ENCODE measurements around the gene TTC39C. TPM values are rescaled to one million over a fixed set of nuclear protein-coding genes. Genes with fewer than 3 reads are reported as not detected.

TTC39C gene
- total RNA-seq, 1 donor from 2014 or later: 14.3 TPM

DNA sequence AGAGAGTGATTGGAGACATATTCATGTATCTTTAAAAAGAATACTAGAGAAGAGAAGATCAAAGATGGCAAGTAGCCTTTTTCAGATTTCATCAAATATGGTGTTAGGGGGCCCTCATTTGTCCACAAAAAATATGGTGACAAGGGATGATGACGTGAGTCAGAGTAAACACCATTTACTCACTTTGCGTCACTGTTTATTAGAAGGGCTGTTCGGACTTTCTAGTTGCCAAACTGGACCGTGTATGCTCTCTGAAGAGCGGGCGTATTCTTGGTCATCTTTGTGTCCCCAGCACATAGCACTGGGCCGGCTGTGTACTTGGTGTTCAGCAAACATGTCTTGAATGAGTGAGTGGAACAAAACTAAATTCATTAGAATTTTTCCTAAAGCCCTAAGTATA is 37.5 kb downstream of the TTC39C start:
- peaks cover 8% of the 10 kb centered on the region for H3K4me1 Mint-ChIP-seq (ENCODE audit: unreplicated experiment)
- no peak overlapping the region for H3K27ac Mint-ChIP-seq (ENCODE audit: unreplicated experiment)
- no peak overlapping the region for H3K4me3 Mint-ChIP-seq (ENCODE audit: unreplicated experiment)
- H3K36me3 Mint-ChIP-seq (ENCODE audit: low read depth, unreplicated experiment): no peaks in the 10 kb centered on the region
- no peaks in the 10 kb centered on the region for H3K9me3 Mint-ChIP-seq (ENCODE audit: unreplicated experiment)
- TF ChIP-seq, protein P1, sequence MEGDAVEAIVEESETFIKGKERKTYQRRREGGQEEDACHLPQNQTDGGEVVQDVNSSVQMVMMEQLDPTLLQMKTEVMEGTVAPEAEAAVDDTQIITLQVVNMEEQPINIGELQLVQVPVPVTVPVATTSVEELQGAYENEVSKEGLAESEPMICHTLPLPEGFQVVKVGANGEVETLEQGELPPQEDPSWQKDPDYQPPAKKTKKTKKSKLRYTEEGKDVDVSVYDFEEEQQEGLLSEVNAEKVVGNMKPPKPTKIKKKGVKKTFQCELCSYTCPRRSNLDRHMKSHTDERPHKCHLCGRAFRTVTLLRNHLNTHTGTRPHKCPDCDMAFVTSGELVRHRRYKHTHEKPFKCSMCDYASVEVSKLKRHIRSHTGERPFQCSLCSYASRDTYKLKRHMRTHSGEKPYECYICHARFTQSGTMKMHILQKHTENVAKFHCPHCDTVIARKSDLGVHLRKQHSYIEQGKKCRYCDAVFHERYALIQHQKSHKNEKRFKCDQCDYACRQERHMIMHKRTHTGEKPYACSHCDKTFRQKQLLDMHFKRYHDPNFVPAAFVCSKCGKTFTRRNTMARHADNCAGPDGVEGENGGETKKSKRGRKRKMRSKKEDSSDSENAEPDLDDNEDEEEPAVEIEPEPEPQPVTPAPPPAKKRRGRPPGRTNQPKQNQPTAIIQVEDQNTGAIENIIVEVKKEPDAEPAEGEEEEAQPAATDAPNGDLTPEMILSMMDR (IDR thresholded peaks at IDR 0.05; ENCODE audit: unreplicated experiment): no peak
- no peak for DNase-seq (ENCODE audit: low spot score)
- H3K27me3 Mint-ChIP-seq (ENCODE audit: unreplicated experiment): no peaks in the 10 kb centered on the region

DNA sequence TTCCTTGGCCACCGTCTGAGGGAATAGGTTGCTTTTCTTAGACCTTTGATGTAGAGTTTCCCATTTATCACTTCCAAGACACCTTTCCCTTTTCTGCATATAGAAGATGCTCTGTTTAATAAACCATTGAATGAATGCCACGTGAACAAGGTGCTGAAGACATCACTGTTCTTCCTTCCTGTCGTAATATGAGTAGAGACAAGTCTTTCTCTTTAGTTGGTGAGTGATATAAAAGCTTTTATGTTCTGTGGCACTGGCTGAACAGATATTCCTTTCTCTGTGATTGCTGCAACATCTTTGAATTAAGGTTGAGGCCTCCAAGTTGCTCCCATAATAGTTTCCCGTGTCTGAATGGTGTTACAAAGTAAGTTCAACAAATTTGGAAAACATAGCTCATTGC is 38.7 kb downstream of the TTC39C start:
- Mint-ChIP-seq H3K27me3 (ENCODE audit: unreplicated experiment) (no peaks in the 10 kb centered on the region), H3K36me3 (ENCODE audit: low read depth, unreplicated experiment) (no peaks in the 10 kb centered on the region), H3K9me3 (ENCODE audit: unreplicated experiment) (no peaks in the 10 kb centered on the region), H3K4me1 (ENCODE audit: unreplicated experiment) (peaks cover 5% of the 10 kb centered on the region), H3K4me3 (ENCODE audit: unreplicated experiment) (no peak overlapping the region), H3K27ac (ENCODE audit: unreplicated experiment) (no peak overlapping the region)
- TF ChIP-seq, protein P1 (IDR thresholded peaks at IDR 0.05; ENCODE audit: unreplicated experiment): no peak
- DNase-seq (ENCODE audit: low spot score): no peak

DNA sequence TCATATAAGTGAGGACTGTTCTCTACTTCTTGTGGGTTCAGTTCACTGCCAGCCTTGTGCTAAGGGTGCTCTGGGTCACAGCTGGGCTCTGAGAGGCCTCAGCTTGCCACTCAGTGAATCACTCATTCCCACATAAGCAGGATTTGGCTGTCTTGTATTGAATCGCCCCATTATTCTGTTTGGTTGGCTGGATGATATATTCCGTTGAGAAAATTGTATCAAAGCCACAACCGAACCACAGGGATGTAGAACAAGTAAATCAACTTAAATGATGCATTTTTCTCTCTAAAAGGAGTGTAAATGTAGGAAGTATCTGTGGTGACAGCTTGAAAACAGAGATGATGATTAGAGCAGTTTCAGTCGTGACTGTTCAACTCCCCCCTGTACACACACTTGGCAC is 39.6 kb downstream of the TTC39C start:
- Mint-ChIP-seq H3K27ac (ENCODE audit: unreplicated experiment) (no peak overlapping the region), H3K36me3 (ENCODE audit: low read depth, unreplicated experiment) (no peaks in the 10 kb centered on the region), H3K4me3 (ENCODE audit: unreplicated experiment) (no peak overlapping the region), H3K27me3 (ENCODE audit: unreplicated experiment) (no peaks in the 10 kb centered on the region), H3K4me1 (ENCODE audit: unreplicated experiment) (peaks cover 5% of the 10 kb centered on the region), H3K9me3 (ENCODE audit: unreplicated experiment) (no peaks in the 10 kb centered on the region)
- no peak for DNase-seq (ENCODE audit: low spot score)
- TF ChIP-seq, protein P1 (IDR thresholded peaks at IDR 0.05; ENCODE audit: unreplicated experiment): no peak

DNA sequence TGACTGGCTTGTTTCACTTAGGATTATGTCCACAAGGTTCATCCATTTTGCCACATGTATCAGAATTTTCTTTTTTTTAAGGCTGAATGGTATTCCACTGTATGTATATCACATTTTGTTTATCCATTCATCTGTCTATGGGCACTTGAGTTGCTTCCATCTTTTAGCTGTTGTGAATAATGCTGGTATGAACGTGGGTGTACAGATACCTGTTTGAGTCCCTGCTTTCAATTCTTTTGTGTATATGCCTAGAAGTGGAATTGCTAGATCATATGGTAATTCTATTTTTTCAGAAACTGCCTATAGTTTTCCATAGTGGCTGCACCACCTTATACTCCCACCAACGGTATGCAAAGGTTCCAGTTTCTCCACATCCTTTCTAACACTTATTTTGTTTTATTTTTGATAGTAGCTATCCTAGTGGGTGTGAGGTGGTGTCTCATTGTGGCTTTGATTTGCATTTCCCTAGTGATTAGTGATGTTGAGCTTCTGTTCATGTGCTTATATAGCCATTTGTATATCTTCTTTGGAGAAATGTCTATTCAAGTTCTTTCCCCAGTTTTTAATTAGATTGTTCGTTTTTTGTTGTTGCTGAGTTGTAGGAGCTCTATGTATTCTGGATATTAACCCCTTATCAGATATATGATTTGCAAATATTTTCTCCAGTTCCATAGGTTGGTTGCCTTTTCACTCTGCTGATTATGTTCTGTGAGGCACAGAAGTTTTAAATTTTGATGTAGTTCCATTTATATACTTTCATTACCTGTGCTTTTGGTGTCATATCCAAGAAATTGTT is 40.7 kb downstream of the TTC39C start:
- peaks cover 1% of the 10 kb centered on the region for H3K4me1 Mint-ChIP-seq (ENCODE audit: unreplicated experiment)
- H3K27me3 Mint-ChIP-seq (ENCODE audit: unreplicated experiment): no peaks in the 10 kb centered on the region
- no peaks in the 10 kb centered on the region for H3K9me3 Mint-ChIP-seq (ENCODE audit: unreplicated experiment)
- no peak for DNase-seq (ENCODE audit: low spot score)
- no peaks in the 10 kb centered on the region for H3K36me3 Mint-ChIP-seq (ENCODE audit: low read depth, unreplicated experiment)
- TF ChIP-seq, protein P1 (IDR thresholded peaks at IDR 0.05; ENCODE audit: unreplicated experiment): no peak
- H3K27ac Mint-ChIP-seq (ENCODE audit: unreplicated experiment): no peak overlapping the region
- H3K4me3 Mint-ChIP-seq (ENCODE audit: unreplicated experiment): no peak overlapping the region

DNA sequence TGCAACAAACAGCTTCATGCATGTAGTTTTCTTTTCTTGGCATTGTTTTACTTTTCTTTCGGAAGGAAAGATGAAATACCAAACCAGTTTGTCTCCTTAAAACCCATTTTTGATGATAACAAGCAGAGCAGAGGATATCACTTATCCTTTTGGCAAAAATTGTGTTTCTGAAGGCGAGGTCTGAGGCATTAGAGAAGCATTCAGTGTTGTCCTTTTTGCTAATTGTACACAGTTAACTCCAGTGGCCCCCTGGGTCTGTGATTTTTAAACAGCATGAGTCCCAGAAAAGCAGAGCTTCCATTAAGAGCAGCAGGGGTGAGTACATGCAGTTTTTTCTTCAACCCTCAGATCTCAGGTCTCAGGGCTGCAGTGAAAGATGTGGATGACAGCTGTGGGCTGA is 41.3 kb downstream of the TTC39C start:
- TF ChIP-seq, protein P1 (IDR thresholded peaks at IDR 0.05; ENCODE audit: unreplicated experiment): no peak
- Mint-ChIP-seq H3K9me3 (ENCODE audit: unreplicated experiment) (no peaks in the 10 kb centered on the region), H3K27me3 (ENCODE audit: unreplicated experiment) (no peaks in the 10 kb centered on the region), H3K36me3 (ENCODE audit: low read depth, unreplicated experiment) (no peaks in the 10 kb centered on the region), H3K27ac (ENCODE audit: unreplicated experiment) (no peak overlapping the region), H3K4me1 (ENCODE audit: unreplicated experiment) (no peaks in the 10 kb centered on the region), H3K4me3 (ENCODE audit: unreplicated experiment) (no peak overlapping the region)
- DNase-seq (ENCODE audit: low spot score): no peak

Data from endothelial cell (in vitro differentiated cells).